WTC11 (cell line): ENCODE measurements around the gene CCDC138.

Experiments
- ATF1 ChIP-seq: sonication (generic); formaldehyde crosslinking; IDR thresholded peaks from 2 replicates; pipeline ENCODE4 v1.8.1; 2023; ENCODE audit warnings: mild to moderate bottlenecking, moderate library complexity, missing genetic modification reagents
- ATF2 ChIP-seq: sonication (generic); formaldehyde crosslinking; IDR thresholded peaks from 2 replicates; pipeline ENCODE4 v1.8.1; 2022; ENCODE audit warnings: low read depth, missing genetic modification reagents, borderline replicate concordance
- CTCF ChIP-seq: fragments of 200-600 bp; IDR thresholded peaks from 2 replicates; pipeline ENCODE4 v1.8.0; 2022; ENCODE audit warnings: antibody characterized with exemption
- EMX1 ChIP-seq: fragments of 250-450 bp; sonication (Bioruptor Pico); IDR thresholded peaks from 2 replicates; pipeline ENCODE4 v1.8.0; 2021; ENCODE audit warnings: mild to moderate bottlenecking
- ESRRA ChIP-seq: sonication (generic); formaldehyde crosslinking; IDR thresholded peaks from 2 replicates; pipeline ENCODE4 v1.8.1; 2022; ENCODE audit warnings: mild to moderate bottlenecking, missing genetic modification reagents, borderline replicate concordance
- FOXK1 ChIP-seq: sonication (generic); formaldehyde crosslinking; IDR thresholded peaks from 2 replicates; pipeline ENCODE4 v1.8.0; 2022; ENCODE audit warnings: mild to moderate bottlenecking, moderate library complexity, missing genetic modification reagents
- HMGXB4 ChIP-seq: sonication (generic); formaldehyde crosslinking; IDR thresholded peaks from 2 replicates; pipeline ENCODE4 v1.8.1; 2023; ENCODE audit warnings: mild to moderate bottlenecking, moderate library complexity, missing genetic modification reagents
- JUN ChIP-seq: sonication (generic); formaldehyde crosslinking; IDR thresholded peaks from 2 replicates; pipeline ENCODE4 v1.8.0; 2023; ENCODE audit warnings: mild to moderate bottlenecking, missing genetic modification reagents
- MXD4 ChIP-seq: fragments of 250-450 bp; sonication (Bioruptor Pico); IDR thresholded peaks from 2 replicates; pipeline ENCODE4 v1.8.0; 2021; ENCODE audit warnings: mild to moderate bottlenecking, moderate library complexity, borderline replicate concordance
- TEAD4 ChIP-seq: sonication (generic); formaldehyde crosslinking; IDR thresholded peaks from 2 replicates; pipeline ENCODE4 v1.8.0; 2022; ENCODE audit warnings: mild to moderate bottlenecking, missing genetic modification reagents
- ZNF317 ChIP-seq: sonication (generic); formaldehyde crosslinking; IDR thresholded peaks from 2 replicates; pipeline ENCODE4 v1.8.1; 2023; ENCODE audit warnings: low read depth, mild to moderate bottlenecking, moderate library complexity, missing genetic modification reagents, borderline replicate concordance
- ZNF423 ChIP-seq: fragments of 250-450 bp; sonication (Bioruptor Pico); IDR thresholded peaks from 2 replicates; pipeline ENCODE4 v2.1.2; 2022; ENCODE audit warnings: mild to moderate bottlenecking, moderate library complexity
- ZSCAN18 ChIP-seq: fragments of 250-450 bp; sonication (Bioruptor Pico); IDR thresholded peaks from 2 replicates; pipeline ENCODE4 v2.1.2; 2022; ENCODE audit warnings: mild to moderate bottlenecking, moderate library complexity
- TF ChIP-seq, protein P1 (sequence below): sonication (generic); formaldehyde crosslinking; IDR thresholded peaks from 2 replicates; pipeline ENCODE4 v1.8.0; 2022; ENCODE audit warnings: mild to moderate bottlenecking, missing genetic modification reagents

- TF ChIP-seq FOXK1 (no peak), CTCF (no peak), JUN (CRISPR knock-in tag) (no peak), TEAD4 (CRISPR knock-in tag) (no peak), ATF2 (CRISPR knock-in tag) (no peak), ZNF317 (CRISPR knock-in tag) (no peak), ATF1 (no peak), ZSCAN18 (CRISPR knock-in tag) (no peak), ESRRA (no peak), EMX1 (CRISPR knock-in tag) (no peak), MXD4 (CRISPR knock-in tag) (no peak), HMGXB4 (CRISPR knock-in tag) (no peak), ZNF423 (CRISPR knock-in tag) (no peak)
- TF ChIP-seq, protein P1, sequence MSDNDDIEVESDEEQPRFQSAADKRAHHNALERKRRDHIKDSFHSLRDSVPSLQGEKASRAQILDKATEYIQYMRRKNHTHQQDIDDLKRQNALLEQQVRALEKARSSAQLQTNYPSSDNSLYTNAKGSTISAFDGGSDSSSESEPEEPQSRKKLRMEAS (CRISPR knock-in tag) = no peak
Measured at GRCh38 chr2:108912629-108912902, 126.0 kb downstream of the CCDC138 start.
